ENCODE results near the gene THOC7. TPM values are rescaled to one million over a fixed set of nuclear protein-coding genes. Genes with fewer than 3 reads are reported as not detected.

Gene THOC7
- total RNA-seq, 4 donors from 2014 or later = 61.4 to 84.4 (median 81.1) TPM

DNA sequence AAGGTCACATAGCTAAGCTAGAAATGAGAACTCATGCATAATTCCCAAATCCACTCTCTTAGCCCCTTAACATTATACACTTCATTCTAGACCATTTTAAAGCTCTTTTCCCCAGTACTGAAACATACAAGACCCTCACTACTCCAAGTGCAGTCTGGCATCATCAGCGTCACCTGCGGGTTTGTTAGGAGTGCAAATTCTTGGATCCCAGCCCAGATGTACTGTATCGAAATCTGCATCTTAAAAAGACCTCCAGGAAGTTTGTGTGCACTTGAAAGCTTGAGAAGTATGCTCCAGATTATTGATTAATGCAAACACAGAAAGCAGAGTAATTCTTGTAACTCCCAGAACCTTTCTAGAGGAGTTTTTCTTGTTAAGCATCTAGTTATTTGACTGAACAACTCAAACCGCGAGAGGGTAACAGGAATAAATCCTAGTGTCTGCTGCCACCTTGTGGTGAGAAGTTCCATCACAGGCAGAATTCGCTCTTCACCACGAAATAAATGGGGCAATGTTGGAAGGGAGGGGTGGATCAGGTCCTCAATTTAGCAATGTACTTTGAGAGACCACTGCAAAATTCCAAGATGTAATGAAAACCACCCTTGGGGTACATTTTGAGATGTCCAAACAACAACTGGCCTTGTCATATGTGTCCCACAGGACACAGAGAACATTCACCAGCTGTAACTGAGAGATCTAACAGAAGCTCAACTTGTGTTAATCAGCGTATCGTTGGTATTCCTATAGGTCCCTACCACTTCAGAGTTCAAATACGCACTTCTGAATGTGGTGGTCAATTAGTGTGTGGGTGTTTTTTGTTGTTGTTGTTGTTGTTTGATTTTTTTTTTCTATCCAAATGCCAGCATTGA is 45.1 kb downstream of the THOC7 start:
- Histone ChIP-seq H3K36me3 (no peaks in the 10 kb centered on the region), H3K4me1 (peaks cover 0 to 4% (median 0%) of the 10 kb centered on the region in 3 donors), H3K27me3 (no peaks in the 10 kb centered on the region), H3K9me3 (no peaks in the 10 kb centered on the region), H3K4me3 (no peak overlapping the region), H3K27ac (no peak overlapping the region)
- ATAC-seq = no peak
- TF ChIP-seq, protein P1, sequence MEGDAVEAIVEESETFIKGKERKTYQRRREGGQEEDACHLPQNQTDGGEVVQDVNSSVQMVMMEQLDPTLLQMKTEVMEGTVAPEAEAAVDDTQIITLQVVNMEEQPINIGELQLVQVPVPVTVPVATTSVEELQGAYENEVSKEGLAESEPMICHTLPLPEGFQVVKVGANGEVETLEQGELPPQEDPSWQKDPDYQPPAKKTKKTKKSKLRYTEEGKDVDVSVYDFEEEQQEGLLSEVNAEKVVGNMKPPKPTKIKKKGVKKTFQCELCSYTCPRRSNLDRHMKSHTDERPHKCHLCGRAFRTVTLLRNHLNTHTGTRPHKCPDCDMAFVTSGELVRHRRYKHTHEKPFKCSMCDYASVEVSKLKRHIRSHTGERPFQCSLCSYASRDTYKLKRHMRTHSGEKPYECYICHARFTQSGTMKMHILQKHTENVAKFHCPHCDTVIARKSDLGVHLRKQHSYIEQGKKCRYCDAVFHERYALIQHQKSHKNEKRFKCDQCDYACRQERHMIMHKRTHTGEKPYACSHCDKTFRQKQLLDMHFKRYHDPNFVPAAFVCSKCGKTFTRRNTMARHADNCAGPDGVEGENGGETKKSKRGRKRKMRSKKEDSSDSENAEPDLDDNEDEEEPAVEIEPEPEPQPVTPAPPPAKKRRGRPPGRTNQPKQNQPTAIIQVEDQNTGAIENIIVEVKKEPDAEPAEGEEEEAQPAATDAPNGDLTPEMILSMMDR (IDR thresholded peaks at IDR 0.05) = peak; percentile 80 to 85 (median 81)
- TF ChIP-seq POLR2AphosphoS5 (IDR thresholded peaks at IDR 0.05) = no peak
- WGBS, 2 donors (ENCODE audit: low coverage in 1 of 2) = 11 to 26% methylated on average over 10 of the region's 10 CpGs

DNA sequence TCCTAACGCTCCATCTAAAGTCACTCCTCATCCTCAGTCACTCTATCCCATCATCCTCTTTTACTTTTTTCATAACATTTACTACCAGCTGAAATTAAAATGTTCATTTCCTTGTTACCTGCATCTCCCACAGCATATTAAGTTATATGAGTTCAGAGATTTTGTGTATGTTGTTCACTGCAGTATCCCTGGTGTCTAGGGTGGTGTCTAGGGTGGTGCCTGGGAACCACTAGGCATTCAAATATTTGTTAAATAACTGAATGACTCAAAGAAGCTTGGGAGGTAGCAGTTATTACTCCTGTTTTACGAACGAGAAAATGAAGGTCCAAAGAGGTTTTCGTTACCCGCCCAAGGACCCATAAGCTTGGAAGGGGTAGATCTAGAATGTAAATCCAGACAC is 46.4 kb downstream of the THOC7 start:
- H3K4me1 ChIP-seq = peaks cover 0 to 4% (median 0%) of the 10 kb centered on the region in 3 donors
- no peak overlapping the region for H3K4me3 ChIP-seq
- TF ChIP-seq EP300 (IDR thresholded peaks at IDR 0.05) (no peak), POLR2AphosphoS5 (IDR thresholded peaks at IDR 0.05) (no peak), POLR2A (IDR thresholded peaks at IDR 0.05) (no peak)
- TF ChIP-seq, protein P1 (IDR thresholded peaks at IDR 0.05) = no peak
- no peaks in the 10 kb centered on the region for H3K9me3 ChIP-seq
- no peak overlapping the region for H3K27ac ChIP-seq
- ATAC-seq = no peak
- no peaks in the 10 kb centered on the region for H3K27me3 ChIP-seq
- WGBS, 2 donors (ENCODE audit: low coverage in 1 of 2) = 82 to 89% methylated on average over 5 of the region's 5 CpGs
- no peaks in the 10 kb centered on the region for H3K36me3 ChIP-seq

DNA sequence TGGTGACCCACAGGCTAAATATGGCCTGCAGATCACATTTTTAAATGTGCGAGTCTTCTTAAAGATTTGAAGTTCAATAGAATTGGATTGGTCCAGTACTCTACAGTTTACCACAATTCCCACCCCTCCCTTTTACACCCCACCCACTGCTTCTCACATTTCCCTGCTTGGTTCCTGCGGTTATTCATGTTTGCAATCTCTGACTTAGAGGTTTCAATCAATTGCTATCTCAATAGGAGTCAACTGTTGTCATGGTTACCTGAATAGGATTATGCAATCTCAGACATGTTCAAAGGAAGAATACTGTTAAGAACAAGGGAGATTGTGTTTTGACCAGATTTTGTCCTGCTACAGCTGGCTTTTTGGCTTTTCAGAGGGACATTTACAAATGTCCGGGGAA is 49.4 kb downstream of the THOC7 start:
- no peak for ATAC-seq
- H3K9me3 ChIP-seq = no peaks in the 10 kb centered on the region
- no peak overlapping the region for H3K27ac ChIP-seq
- H3K4me1 ChIP-seq = peaks cover 0 to 4% (median 0%) of the 10 kb centered on the region in 3 donors
- no peaks in the 10 kb centered on the region for H3K36me3 ChIP-seq
- H3K4me3 ChIP-seq = no peak overlapping the region
- H3K27me3 ChIP-seq = no peaks in the 10 kb centered on the region
- 74 to 83% methylated on average over 2 to 3 of the region's 3 CpGs for WGBS, 2 donors (ENCODE audit: low coverage in 1 of 2)
- TF ChIP-seq POLR2AphosphoS5 (IDR thresholded peaks at IDR 0.05) (no peak), EP300 (IDR thresholded peaks at IDR 0.05) (no peak), POLR2A (IDR thresholded peaks at IDR 0.05) (no peak)
- TF ChIP-seq, protein P1 (IDR thresholded peaks at IDR 0.05) = no peak

DNA sequence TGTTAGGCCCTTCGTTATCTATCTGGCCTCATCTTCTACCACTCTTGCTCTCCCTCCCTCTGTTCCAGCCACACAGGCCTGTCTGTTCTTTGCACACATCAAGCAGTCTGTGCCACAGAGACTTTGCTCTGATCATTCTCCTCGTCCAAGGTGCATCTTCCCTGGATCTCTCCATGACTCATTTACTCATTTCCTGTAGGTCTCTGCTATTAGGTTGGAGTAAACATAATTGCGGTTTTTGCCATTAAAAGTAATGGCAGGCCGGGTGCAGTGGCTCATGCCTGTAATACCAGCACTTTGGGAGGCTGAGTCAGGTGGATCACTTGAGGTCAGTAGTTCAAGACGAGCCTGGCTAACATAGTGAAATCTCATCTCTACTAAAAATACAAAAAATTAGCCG is 54.0 kb downstream of the THOC7 start:
- no peak for ATAC-seq
- Histone ChIP-seq H3K27ac (no peak overlapping the region), H3K4me3 (no peak overlapping the region), H3K9me3 (peaks cover 0 to 4% (median 0%) of the 10 kb centered on the region in 3 donors), H3K27me3 (no peaks in the 10 kb centered on the region), H3K4me1 (no peaks in the 10 kb centered on the region), H3K36me3 (no peaks in the 10 kb centered on the region)
- WGBS, 2 donors (ENCODE audit: low coverage in 1 of 2) = 81 to 100% methylated on average over 3 to 5 of the region's 6 CpGs
- no peak for TF ChIP-seq POLR2AphosphoS5 (IDR thresholded peaks at IDR 0.05)
- TF ChIP-seq POLR2A (IDR thresholded peaks at IDR 0.05) = no peak
- TF ChIP-seq, protein P1 (IDR thresholded peaks at IDR 0.05) = no peak
- no peak for TF ChIP-seq EP300 (IDR thresholded peaks at IDR 0.05)

DNA sequence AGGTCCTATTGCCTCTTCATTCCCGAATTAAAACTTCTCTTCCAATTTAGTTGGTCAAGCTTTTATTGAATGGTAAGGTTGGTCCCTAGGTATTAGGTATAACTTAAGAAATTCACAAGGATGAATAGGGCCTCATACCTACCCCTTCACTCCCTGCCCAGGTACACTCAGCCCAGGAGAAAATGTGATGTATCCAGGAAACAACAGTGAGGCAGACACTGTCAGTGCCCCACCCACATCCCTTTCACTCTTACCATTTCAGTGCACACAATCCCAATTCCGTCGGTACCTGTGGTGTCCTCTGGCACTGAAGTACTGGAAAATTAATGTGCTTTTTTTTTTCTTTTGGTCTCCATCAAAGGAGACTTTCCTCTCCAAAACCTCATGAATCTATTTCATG is 55.0 kb downstream of the THOC7 start:
- H3K27ac ChIP-seq = no peak overlapping the region
- peaks cover 0 to 4% (median 0%) of the 10 kb centered on the region in 3 donors for H3K9me3 ChIP-seq
- H3K4me1 ChIP-seq = no peaks in the 10 kb centered on the region
- H3K4me3 ChIP-seq = no peak overlapping the region
- TF ChIP-seq EP300 (IDR thresholded peaks at IDR 0.05) (no peak), POLR2A (IDR thresholded peaks at IDR 0.05) (no peak), POLR2AphosphoS5 (IDR thresholded peaks at IDR 0.05) (no peak)
- TF ChIP-seq, protein P1 (IDR thresholded peaks at IDR 0.05) = no peak
- no peaks in the 10 kb centered on the region for H3K27me3 ChIP-seq
- H3K36me3 ChIP-seq = no peaks in the 10 kb centered on the region
- 81 to 82% methylated on average over 3 of the region's 3 CpGs for WGBS, 2 donors (ENCODE audit: low coverage in 1 of 2)
- no peak for ATAC-seq

Data from gastroesophageal sphincter (tissue), 4 donors.